GM21367 (cell line): Measurements from ENCODE around the gene CTH.
"Not testable (repeated sequence)": the region's sequence is repeated elsewhere in the genome, so short reads cannot be mapped to it uniquely, and the experiment has no call there.

Experiments used
- ATAC-seq: cut with Tn5 transposase; IDR thresholded peaks from one replicate; pipeline ENCODE4 v1.9.1; 2021; ENCODE audit not compliant: unreplicated experiment

Gene CTH

GRCh38 chr1:70405780-70406416 lies 5.2 kb upstream of the CTH start:
- ATAC-seq: no peak

GRCh38 chr1:70409136-70409535 lies 1.9 kb upstream of the CTH start:
- no peak for ATAC-seq

DNA sequence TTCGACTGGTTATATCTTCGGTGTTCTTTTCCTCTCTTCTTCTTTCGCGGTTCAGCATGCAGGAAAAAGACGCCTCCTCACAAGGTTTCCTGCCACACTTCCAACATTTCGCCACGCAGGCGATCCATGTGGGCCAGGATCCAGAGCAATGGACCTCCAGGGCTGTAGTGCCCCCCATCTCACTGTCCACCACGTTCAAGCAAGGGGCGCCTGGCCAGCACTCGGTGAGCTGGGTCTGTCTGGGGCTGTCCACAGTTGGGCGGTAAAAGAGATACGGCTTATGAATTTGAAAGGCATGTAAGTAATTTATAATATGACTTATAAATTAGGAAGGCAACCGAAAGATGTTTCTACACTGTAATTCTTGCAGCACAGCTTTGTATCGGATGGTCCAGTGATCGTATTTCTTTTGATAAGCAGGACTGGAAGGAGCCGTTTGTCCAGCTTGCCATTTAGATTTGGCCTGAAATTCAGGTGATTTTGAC lies 334 bp downstream of the CTH start:
- no peak for ATAC-seq

GRCh38 chr1:70415882-70416281 lies 4.8 kb downstream of the CTH start:
- ATAC-seq: peak; percentile 21

DNA sequence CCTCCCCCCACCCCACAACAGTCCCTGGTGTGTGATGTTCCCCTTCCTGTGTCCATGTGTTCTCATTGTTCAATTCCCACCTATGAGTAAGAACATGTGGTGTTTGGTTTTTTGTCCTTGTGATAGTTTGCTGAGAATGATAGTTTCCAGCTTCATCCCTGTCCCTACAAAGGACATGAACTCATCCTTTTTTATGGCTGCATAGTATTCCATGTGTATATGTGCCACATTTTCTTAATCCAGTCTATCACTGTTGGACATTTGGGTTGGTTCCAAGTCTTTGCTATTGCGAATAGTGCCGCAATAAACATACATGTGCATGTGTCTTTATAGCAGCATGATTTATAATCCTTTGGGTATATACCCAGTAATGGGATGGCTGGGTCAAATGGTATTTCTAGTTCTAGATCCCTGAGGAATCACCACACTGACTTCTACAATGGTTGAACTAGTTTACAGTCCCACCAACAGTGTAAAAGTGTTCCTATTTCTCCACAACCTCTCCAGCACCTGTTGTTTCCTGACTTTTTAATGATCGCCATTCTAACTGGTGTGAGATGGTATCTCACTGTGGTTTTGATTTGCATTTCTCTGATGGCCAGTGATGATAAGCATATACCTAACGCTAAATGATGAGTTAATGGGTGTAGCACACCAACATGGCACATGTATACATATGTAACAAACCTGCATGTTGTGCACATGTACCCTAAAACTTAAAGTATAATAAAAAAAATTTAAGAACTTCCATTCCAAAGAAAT lies 8.1 kb downstream of the CTH start:
- ATAC-seq: not testable (repeated sequence)

GRCh38 chr1:70420320-70420719 lies 9.3 kb downstream of the CTH start:
- ATAC-seq: no peak

GRCh38 chr1:70426154-70427131 lies 15.4 kb downstream of the CTH start:
- no peak for ATAC-seq

GRCh38 chr1:70427976-70428375 lies 16.9 kb downstream of the CTH start:
- no peak for ATAC-seq

DNA sequence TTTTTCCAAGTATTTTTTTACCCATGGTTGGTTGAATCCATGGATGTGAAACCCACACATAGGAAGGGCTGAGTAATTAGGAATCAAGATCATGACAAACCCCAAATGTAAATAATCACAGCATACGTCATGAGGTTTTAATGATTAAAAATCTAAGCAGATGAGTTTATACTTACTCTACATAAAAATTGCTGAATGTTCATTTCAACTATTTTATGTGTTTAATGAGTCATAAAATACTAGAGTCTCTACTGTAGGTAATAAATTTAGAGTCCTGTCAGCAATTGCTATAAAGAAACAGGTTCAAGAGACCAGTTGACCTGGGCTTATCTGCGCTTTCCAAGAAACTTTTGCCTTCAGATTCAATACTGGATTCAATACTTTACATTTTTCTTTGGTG lies 18.2 kb downstream of the CTH start:
- no peak for ATAC-seq

- ATAC-seq: no peak
These were observed 18.7 kb downstream of the CTH start for GRCh38 chr1:70429757-70430156.

GRCh38 chr1:70431317-70431716 lies 20.2 kb downstream of the CTH start:
- no peak for ATAC-seq

- ATAC-seq: no peak
These were observed 20.8 kb downstream of the CTH start for GRCh38 chr1:70431874-70432273.

- ATAC-seq: no peak
These were observed 23.3 kb downstream of the CTH start for GRCh38 chr1:70434253-70434859.

DNA sequence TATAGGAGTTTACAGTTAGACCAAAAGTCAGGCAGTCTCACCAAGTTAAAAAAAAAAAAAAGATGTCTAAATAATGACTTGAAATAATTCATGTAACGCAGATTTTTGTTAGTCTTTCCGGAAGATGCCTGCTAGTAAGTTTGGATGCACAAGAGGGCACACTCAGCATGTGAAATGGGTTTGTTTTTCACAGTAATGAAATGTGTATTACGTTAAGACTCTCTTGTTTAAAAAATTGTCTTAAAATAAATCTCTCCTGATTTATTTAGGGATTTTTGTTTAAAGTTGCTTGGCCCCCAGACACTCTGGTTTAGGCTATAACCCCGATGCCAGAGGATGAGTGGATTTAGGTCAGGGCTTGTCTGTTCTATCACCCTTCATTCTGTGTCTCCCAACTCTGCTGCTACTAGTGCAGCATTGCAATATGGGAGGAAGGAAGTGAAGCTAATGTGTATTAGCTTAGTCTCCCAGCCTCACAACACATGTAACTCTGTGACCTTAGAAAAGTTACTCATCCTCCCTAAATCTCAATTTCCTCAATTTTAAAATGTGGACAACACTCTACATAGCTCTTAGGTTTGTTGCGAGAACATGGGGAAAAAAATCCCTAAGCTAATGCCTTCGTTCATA lies 25.7 kb downstream of the CTH start:
- ATAC-seq: no peak

DNA sequence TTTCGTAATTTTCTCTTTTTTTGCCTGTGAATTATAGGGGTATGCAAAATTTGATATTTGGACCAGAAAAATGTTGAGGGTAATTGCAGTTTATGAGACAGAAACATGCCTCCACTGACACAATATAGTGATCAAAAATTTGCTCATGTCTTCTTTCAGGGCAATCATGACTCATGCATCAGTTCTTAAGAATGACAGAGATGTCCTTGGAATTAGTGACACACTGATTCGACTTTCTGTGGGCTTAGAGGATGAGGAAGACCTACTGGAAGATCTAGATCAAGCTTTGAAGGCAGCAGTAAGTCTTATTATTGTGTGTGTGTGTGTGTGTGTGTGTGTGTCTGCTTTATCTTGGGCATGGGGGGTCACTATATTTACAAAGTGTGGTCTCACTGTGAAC lies 27.5 kb downstream of the CTH start:
- ATAC-seq: no peak

DNA sequence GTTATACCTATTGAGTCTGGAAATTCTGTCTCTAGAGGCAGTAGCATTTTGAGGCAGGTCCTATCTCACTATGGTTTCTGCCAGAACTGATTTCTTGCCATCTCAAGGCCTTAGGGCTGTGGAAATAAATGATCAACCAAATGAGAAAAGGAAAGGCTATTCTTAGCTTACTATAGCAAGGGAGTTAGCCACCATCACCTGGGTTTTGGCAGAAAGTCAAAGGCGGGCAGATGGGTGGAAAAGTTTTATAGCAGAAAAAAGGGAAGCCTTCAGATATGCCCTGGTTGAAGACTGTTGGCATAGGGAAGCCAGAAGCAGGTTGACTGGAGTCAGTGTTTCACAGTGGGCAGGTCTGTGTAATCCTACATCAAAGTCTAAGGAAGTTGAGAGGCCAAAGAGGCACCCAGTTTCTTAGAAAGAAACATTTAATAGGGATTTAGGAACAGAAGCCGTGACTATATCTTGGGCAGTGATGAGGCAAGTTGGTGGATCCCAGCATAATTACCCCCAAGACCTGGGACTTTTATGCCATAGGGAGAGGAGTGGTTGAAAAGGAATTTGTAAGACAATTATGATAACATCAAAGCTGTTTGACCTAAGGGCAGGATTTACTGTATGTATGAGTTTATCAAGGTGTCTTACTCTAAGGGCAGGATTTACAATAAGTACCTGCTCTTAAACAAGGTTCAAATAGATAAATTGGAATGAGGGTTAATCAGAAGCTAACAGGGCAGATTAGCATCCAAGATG lies 29.7 kb downstream of the CTH start:
- ATAC-seq: no peak

GRCh38 chr1:70441392-70442035 lies 30.4 kb downstream of the CTH start:
- no peak for ATAC-seq

DNA sequence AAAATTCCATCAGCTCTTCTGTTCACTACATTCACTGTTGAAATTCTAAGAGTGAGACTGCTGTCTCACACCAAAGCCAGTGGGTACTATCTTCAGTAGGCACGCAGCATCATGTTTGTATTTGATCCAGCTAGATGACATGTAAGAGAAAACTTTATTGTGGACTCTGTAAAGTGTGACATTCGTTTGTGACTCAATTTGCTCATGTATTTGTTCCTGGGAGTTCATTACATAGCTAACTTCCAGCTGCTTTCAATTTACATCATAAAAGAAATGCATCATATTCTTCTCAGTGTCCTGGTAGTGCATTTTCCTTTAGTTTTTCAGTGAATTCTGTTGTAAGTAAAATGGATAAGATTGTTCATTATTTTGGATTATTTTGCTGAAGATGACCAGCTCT lies 31.4 kb downstream of the CTH start:
- ATAC-seq: no peak

DNA sequence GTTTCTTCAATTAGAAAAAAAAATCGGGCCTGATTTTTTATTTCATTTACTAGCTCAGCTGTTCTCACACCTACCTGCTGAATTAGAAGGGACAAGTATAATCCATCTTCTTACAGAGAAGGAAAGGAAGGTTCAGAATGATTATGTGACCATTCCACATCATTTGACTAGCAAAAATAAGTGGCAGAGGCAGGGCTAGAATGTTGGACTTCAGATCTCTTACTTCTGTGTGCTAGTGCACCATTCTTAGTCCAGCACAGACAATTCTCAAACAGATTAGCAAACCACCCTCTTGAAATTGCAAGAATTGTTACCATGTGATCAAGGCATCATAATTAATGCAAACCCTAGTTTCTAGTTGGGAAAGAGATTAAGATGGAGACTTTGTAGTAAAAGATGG lies 32.7 kb downstream of the CTH start:
- no peak for ATAC-seq
